GM20000 (cell line): ENCODE data around the gene SCPEP1.
"Not testable (repeated sequence)": the region's sequence is repeated elsewhere in the genome, so short reads cannot be mapped to it uniquely, and the experiment has no call there.

Experiments used
- DNase-seq: peaks from one replicate; pipeline ENCODE4 v3.0.0; 2012; ENCODE audit warnings: low spot score
- CTCF ChIP-seq: IDR thresholded peaks from 2 replicates; pipeline ENCODE4 v1.5.1; 2012; ENCODE audit warnings: mild to moderate bottlenecking, control low read depth; ENCODE audit errors: extremely low read depth, missing control alignments

Gene SCPEP1

GRCh38 chr17:56934280-56934679 lies 43.7 kb upstream of the SCPEP1 start:
- DNase-seq = no peak
- no peak for TF ChIP-seq CTCF

GRCh38 chr17:56935461-56935860 lies 42.5 kb upstream of the SCPEP1 start:
- DNase-seq = no peak
- TF ChIP-seq CTCF = no peak

DNA sequence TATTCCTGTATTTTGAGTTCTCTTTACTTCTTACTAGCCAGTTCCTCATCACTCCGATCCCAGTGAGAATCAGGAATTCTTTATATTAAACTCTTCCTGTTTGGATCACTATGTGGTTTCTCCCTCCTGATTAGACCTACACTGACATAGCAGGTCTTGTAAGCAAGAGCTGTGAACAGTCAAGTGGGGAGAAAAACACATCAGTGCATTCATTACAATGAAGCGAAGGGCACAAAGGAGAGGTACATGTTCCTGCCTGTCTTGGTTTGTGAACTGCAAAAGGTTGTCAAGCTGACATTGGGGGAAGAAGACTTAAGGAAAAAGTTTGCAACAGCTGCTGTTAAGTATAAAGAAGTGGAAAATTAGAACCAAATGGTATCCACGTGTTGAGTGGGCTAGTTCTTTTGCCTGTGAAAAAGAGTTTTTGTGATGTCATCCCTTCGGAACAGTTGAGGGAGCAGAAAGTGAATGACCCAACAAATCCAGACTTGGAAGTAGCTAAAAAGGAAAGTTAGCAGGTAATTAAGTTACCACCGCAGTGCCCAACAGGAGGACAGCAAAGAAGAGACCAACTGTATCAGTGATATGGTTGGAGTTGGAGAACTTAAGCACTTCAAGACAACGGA lies 41.1 kb upstream of the SCPEP1 start:
- no peak for DNase-seq
- TF ChIP-seq CTCF = no peak

DNA sequence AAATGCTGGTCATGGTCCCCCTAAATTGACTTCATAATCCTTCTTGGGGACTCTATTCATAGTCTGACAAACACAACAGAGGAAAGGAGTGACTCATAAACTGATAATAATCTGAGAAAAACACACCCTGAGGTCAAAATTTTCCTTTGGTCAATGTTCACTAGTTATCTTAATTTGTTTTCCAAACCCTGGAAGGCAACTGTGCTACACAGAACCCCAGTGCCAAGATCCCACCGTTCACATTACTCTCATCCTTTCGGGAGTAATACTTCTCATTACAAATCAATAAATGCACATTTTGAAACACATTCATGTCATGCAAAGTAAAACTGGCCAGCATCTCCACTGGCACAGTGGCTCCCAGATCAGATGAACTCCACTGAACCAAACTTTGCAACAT lies 40.2 kb upstream of the SCPEP1 start:
- no peak for DNase-seq
- TF ChIP-seq CTCF = no peak

DNA sequence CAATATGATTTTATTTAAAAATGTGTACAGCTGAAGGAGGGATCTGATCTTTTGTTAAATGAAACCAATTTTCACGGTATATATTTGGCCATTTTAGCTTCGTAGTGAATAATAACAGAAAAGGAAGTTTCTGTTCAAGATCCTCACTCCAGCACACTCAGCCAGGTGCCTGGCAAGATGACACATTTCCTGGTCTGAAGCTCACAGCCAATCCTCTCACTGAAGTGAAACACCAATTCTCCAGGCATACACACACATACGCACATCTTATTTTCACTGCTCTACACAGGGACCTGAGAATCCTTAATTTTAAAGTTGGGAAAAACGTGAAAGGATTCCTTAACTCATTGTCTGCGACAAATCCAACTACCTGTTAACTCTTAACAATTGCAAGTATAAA lies 39.7 kb upstream of the SCPEP1 start:
- not testable (repeated sequence) for DNase-seq

GRCh38 chr17:56939869-56940484 lies 38.0 kb upstream of the SCPEP1 start:
- DNase-seq = peak; percentile 64
- TF ChIP-seq CTCF = peak; percentile 41

DNA sequence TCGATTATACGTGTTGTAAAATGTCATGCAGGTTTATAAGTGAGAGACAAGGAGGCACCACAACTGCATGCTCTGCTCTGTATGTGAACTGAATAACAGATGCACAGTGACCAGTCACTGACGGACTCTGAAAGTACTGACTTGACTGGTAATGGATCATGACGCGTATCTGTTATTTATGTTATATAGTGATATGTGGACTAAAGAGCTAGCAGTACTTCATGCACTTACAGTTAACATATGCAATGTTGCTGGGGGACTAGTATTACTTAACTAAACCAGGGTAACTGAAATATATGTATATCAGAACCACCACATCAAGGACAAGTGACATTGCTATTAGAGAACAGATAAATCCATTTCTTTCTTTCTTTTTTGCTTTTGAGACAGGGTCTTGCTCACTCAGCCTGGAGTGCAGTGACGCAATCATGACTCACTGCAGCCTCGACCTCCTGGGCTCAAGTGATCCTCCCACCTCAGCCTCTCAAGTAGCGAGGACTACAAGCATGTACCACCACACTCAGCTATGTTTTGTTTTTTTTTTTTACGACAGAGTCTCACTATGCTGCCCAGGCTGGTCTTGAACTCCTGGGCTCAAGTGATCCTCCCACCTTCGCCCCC lies 34.3 kb upstream of the SCPEP1 start:
- TF ChIP-seq CTCF = no peak
- no peak for DNase-seq
